ENCODE measurements around the gene PHACTR1.

PHACTR1 gene

GRCh38 chr6:13331516-13332348 is 615.2 kb downstream of the PHACTR1 start (continued):
- TF ChIP-seq OSR1 (CRISPR knock-in tag; IDR thresholded peaks at IDR 0.05): no peak

GRCh38 chr6:13332349-13332706 is 615.8 kb downstream of the PHACTR1 start:
- ATAC-seq: no peak
- TF ChIP-seq ZFP3 (CRISPR knock-in tag; IDR thresholded peaks at IDR 0.05): no peak
- TF ChIP-seq ESRRG (CRISPR knock-in tag; IDR thresholded peaks at IDR 0.05): no peak
- no peak for TF ChIP-seq CREB5 (CRISPR knock-in tag; IDR thresholded peaks at IDR 0.05; ENCODE audit: low read depth)
- TF ChIP-seq ZC3H10 (CRISPR knock-in tag; IDR thresholded peaks at IDR 0.05): no peak
- TF ChIP-seq SNAI2 (CRISPR knock-in tag; IDR thresholded peaks at IDR 0.05): no peak
- TF ChIP-seq POU6F1 (CRISPR knock-in tag; IDR thresholded peaks at IDR 0.05; ENCODE audit: borderline replicate concordance, low read depth): no peak
- no peak for TF ChIP-seq ISL1 (CRISPR knock-in tag; IDR thresholded peaks at IDR 0.05)
- no peak for TF ChIP-seq ZFP30 (CRISPR knock-in tag; IDR thresholded peaks at IDR 0.05)
- TF ChIP-seq BACH2 (CRISPR knock-in tag; IDR thresholded peaks at IDR 0.05; ENCODE audit: borderline replicate concordance): no peak
- no peak for TF ChIP-seq RARB (CRISPR knock-in tag; IDR thresholded peaks at IDR 0.05)
- TF ChIP-seq ARNTL (CRISPR knock-in tag; IDR thresholded peaks at IDR 0.05; ENCODE audit: borderline replicate concordance, low read depth): no peak

- TF ChIP-seq OSR1 (CRISPR knock-in tag; IDR thresholded peaks at IDR 0.05) (no peak), ZFP3 (CRISPR knock-in tag; IDR thresholded peaks at IDR 0.05) (no peak), ISL1 (CRISPR knock-in tag; IDR thresholded peaks at IDR 0.05) (no peak), ZFP30 (CRISPR knock-in tag; IDR thresholded peaks at IDR 0.05) (no peak), ZNF565 (CRISPR knock-in tag; conservative IDR thresholded peaks at IDR 0.05; ENCODE audit: low read depth) (no peak), BACH2 (CRISPR knock-in tag; IDR thresholded peaks at IDR 0.05; ENCODE audit: borderline replicate concordance) (no peak), TCF4 (CRISPR knock-in tag; IDR thresholded peaks at IDR 0.05; ENCODE audit: borderline replicate concordance) (no peak), ZC3H10 (CRISPR knock-in tag; IDR thresholded peaks at IDR 0.05) (no peak), CREB5 (CRISPR knock-in tag; IDR thresholded peaks at IDR 0.05; ENCODE audit: low read depth) (no peak), ZNF70 (CRISPR knock-in tag; IDR thresholded peaks at IDR 0.05) (no peak), ZNF8 (CRISPR knock-in tag; IDR thresholded peaks at IDR 0.05) (no peak), POU6F1 (CRISPR knock-in tag; IDR thresholded peaks at IDR 0.05; ENCODE audit: borderline replicate concordance, low read depth) (no peak), CSDC2 (CRISPR knock-in tag; IDR thresholded peaks at IDR 0.05) (no peak), SNAI2 (CRISPR knock-in tag; IDR thresholded peaks at IDR 0.05) (no peak), GLIS3 (CRISPR knock-in tag; IDR thresholded peaks at IDR 0.05) (no peak)
- TF ChIP-seq, protein P1, sequence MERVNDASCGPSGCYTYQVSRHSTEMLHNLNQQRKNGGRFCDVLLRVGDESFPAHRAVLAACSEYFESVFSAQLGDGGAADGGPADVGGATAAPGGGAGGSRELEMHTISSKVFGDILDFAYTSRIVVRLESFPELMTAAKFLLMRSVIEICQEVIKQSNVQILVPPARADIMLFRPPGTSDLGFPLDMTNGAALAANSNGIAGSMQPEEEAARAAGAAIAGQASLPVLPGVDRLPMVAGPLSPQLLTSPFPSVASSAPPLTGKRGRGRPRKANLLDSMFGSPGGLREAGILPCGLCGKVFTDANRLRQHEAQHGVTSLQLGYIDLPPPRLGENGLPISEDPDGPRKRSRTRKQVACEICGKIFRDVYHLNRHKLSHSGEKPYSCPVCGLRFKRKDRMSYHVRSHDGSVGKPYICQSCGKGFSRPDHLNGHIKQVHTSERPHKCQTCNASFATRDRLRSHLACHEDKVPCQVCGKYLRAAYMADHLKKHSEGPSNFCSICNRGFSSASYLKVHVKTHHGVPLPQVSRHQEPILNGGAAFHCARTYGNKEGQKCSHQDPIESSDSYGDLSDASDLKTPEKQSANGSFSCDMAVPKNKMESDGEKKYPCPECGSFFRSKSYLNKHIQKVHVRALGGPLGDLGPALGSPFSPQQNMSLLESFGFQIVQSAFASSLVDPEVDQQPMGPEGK (CRISPR knock-in tag; IDR thresholded peaks at IDR 0.05; ENCODE audit: borderline replicate concordance): no peak
- TF ChIP-seq, protein P2, sequence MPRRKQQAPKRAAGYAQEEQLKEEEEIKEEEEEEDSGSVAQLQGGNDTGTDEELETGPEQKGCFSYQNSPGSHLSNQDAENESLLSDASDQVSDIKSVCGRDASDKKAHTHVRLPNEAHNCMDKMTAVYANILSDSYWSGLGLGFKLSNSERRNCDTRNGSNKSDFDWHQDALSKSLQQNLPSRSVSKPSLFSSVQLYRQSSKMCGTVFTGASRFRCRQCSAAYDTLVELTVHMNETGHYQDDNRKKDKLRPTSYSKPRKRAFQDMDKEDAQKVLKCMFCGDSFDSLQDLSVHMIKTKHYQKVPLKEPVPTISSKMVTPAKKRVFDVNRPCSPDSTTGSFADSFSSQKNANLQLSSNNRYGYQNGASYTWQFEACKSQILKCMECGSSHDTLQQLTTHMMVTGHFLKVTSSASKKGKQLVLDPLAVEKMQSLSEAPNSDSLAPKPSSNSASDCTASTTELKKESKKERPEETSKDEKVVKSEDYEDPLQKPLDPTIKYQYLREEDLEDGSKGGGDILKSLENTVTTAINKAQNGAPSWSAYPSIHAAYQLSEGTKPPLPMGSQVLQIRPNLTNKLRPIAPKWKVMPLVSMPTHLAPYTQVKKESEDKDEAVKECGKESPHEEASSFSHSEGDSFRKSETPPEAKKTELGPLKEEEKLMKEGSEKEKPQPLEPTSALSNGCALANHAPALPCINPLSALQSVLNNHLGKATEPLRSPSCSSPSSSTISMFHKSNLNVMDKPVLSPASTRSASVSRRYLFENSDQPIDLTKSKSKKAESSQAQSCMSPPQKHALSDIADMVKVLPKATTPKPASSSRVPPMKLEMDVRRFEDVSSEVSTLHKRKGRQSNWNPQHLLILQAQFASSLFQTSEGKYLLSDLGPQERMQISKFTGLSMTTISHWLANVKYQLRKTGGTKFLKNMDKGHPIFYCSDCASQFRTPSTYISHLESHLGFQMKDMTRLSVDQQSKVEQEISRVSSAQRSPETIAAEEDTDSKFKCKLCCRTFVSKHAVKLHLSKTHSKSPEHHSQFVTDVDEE (CRISPR knock-in tag; IDR thresholded peaks at IDR 0.05): no peak
- TF ChIP-seq, protein P3, sequence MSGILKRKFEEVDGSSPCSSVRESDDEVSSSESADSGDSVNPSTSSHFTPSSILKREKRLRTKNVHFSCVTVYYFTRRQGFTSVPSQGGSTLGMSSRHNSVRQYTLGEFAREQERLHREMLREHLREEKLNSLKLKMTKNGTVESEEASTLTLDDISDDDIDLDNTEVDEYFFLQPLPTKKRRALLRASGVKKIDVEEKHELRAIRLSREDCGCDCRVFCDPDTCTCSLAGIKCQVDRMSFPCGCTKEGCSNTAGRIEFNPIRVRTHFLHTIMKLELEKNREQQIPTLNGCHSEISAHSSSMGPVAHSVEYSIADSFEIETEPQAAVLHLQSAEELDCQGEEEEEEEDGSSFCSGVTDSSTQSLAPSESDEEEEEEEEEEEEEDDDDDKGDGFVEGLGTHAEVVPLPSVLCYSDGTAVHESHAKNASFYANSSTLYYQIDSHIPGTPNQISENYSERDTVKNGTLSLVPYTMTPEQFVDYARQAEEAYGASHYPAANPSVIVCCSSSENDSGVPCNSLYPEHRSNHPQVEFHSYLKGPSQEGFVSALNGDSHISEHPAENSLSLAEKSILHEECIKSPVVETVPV (CRISPR knock-in tag; IDR thresholded peaks at IDR 0.05): no peak
- no peak for ATAC-seq
Observed at GRCh38 chr6:13334953-13335352, 618.4 kb downstream of the PHACTR1 start.

Data from SK-N-SH treated with all-trans-retinoic acid at 6 μM for 48 hours (cell line).